Activated CD8-positive, alpha-beta memory T cell treated with anti-CD3 and anti-CD28 coated beads for 1 hour (primary cell): Measurements from ENCODE around the gene PDGFB.

Source experiments
- DNase-seq, 2 donors: peaks; one replicate each; pipeline ENCODE4 v3.0.0-alpha.2; 2020; ENCODE audit warnings: low read depth in 1 of 2; ENCODE audit errors: extremely low read depth in 1 of 2

The PDGFB gene

DNA sequence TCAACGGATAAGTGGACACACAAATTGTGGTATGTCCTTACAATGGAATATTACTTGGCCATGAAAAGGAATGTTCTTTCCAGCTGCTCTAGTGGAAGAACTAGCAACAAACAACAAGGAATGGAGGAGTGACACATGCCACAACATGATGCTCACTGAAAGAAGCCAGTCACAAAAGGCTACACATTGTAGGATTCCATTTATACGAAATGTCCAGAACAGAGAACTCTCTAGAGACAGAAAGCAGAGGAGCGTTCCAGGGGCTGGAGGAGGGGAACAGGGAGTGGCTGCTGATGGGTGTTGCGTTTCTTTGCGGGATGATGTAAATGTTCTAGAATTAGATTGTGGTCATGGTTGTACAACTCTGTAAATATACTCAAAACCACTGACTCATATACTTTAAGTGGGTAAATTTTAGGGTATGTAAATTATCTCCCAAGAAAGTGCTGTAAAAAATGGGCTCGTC lies 32.4 kb upstream of the PDGFB start:
- DNase-seq: no peak

DNA sequence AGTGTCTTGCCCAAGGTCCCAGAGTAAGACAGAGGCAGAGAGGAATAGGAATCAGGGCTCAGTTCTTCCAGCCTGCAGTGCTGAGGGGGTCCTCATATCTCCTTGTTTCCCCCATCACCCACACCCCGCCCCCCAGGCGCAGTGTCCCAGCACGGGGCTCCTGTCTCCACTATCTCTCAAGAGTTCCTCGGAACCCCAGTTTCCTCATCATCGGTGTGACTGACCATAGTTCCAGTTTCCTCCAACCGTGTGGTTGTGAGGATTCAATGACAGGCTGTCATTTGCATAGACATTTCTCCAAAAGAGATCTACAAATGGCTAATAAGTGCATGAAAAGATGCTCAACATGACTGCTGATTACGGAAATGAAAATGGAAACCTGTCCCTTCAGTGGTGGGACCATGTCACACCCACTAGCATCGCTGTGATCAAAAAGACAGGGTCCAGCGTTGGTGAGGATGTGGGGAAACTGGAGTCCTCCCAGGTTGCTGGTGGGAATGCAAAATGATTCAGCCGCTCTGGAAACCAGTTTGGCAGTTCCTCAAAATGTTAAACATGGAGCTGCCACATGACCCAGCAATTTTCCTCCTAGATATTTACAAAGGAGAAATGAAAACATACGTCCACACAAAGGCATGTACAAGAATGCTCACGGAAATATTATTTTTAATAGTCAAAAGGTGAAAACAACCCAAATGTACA lies 31.8 kb upstream of the PDGFB start:
- no peak for DNase-seq

DNA sequence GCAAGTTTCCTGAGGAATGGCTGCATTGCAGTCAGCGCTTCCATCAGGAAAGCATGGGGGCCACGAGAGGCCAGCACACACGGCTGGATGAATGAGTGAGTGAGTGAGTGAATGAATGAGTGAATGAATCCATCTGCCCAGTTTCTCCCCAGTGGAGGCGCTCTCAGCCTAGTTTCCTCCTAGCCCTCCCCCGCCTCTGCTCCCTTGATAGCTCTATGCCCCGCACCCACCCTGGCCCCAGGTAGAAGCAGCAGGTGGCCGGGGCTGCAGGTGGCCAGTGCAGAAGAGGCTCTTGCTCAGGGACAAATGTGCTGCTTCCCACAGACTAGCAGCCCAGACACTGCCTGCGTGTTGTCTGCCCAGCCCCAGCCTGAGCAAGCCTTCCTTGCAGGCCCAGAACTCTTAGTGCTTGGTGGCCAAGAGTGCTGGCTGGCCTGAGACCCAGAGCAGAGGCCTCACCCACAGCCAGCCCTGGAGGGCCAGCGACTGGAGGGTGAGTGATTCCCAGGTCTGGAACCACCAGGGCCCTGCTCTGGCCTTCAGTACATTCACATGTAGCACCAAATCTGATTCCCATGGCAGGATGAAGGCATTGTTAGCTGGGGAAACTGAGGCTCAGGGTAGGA lies 31.1 kb upstream of the PDGFB start:
- no peak for DNase-seq

DNA sequence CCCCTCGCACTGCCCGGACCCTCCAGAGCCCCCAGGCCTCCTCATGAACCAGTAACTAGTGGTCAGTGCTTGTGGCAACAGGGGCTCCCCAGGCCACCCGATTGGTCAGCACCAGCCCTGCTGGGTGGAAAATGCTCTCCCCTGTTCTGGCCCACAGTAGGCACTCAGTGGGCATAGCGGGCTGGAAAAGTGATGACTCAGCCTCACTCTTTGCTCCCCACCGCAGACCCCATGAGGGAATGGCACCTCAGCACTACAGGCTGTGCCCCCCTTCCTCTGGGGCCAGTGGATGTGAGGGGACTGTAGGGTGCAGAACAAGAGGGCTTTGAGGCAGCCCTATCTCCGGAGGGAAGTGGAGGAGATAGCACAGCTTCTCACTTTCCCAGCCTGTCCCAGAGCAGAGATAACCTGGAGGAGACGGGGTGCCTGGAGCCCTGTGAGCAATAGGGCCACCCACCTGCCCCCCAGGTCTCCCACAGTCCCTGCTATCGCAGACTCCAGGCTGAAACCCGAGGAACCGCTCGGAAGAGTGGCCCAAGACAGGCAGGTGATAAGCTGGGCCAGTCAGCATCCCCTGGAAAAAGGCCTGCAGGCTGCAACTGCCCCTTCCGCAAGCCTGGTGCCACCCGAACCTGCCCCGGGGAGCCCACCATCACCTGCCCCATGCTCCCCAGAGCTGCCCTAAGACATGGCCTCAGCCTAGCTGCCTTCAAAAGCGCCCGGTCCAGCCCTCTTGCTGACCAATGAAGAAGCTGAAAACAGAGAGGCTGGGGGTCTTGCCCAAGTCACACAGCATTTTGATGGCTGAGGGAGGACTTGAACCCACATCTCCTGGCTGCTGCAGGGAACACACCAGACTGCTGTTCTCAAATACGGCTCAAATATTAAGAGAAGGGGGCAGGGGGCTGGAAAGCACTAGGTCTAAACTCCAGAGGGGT lies 29.4 kb upstream of the PDGFB start:
- no peak for DNase-seq

DNA sequence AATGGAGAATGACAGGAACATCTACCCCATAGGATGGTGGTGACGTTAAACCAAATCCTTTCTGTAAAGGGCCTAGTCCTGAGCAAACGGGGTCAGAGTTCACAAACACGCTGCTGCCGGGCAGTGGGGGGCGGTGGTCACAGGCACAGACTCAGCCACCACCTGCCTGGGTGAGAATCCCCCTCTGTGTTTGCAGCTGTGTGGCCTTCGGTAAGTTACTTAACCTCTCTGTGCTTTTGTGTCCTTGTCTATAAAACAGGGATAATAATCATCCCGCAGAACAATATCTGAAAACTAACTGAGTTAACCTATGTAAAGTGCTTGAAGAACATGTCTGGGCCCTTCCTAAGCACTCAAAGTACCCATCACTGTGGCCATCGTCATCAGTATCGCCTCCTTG lies 26.0 kb upstream of the PDGFB start:
- no peak for DNase-seq

DNA sequence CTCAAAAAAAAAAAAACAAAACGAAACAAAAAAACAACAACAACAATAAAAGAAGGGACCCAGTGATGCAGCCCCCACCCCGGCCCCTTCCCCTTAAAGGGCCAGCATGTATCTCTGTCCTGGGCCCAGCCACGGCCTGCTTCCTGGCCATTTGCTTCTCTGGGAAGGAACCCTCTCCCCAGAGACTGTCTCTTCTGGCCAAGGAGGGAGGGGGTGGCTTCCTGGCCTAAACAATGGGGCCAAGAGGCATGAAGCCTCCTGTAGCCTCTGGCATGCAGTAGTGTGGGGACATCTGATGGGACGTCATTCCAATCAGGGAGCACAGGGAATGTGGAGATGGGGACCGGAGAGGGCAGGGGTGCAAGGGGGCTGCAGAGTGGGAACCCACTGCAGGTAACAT lies 25.5 kb upstream of the PDGFB start:
- DNase-seq: no peak

DNA sequence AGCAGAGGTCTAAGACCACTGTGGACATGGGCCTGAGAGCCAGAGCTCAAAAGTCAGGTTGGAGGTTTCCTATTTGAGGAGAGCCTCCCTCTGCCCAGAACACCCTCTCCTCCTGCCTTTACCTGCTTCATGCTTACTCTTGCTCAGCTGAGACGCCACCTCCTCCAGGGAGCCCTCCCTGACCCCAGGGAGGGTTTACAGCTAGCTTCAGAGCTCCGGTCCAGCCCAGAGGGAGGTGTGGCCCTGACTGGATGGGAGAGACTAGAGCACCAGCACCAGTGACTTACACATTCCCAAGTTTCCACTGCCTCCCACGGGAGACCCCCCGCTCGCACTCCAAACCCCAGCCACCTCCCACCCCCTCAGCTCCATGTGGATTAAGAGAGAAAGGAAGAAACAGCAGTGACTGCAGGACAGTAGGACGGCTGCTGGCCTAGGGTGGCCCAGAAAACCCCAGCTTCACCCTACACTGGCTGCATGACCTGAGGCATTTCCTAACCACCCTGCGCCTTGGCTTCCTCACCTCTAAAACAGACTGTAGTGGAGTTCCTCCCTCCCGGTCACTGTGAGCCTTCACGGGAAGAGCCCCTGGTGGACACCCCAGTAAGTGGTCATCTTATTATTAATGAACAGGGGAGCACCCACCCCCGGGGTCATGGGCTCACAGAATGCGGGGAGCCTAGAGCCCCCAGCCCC lies 24.5 kb upstream of the PDGFB start:
- no peak for DNase-seq

DNA sequence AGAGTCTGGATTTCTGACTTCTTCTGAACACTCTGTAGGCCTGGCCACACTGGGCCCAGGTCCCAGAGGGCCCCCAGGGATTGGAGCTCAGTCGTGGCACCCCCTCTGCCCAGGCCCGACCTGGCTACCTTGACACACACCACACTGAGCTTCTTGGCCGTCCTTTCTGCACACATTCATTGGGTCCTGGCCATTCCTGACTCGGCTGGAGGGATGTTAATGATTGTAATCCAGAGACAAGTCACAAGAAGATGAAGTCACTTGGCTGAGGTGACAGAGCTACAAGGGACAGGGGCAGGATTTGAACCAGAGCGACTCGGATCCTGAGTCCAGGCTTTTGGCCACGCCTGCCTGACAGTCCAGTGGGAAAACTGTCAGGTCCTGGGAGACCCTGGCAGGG lies 23.9 kb upstream of the PDGFB start:
- no peak for DNase-seq

DNA sequence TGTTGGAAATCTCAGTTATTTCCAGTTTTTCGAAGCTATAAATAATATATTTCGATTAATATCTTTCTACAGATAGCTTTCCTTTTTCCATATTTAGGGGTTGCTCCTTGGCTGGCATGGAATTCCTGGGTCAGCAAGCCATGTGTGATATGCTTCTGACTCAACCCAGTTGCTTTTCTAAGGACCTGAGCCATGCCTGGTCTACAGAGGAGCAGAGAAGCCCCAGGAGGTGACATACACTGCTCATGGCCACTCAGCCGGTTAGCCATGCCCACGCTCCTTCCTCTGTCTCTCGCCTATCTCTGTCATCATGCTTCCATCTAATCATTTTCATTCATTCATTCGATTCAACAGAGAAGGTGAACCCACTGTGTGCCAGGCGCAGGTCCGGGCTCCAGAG lies 23.2 kb upstream of the PDGFB start:
- DNase-seq: no peak

DNA sequence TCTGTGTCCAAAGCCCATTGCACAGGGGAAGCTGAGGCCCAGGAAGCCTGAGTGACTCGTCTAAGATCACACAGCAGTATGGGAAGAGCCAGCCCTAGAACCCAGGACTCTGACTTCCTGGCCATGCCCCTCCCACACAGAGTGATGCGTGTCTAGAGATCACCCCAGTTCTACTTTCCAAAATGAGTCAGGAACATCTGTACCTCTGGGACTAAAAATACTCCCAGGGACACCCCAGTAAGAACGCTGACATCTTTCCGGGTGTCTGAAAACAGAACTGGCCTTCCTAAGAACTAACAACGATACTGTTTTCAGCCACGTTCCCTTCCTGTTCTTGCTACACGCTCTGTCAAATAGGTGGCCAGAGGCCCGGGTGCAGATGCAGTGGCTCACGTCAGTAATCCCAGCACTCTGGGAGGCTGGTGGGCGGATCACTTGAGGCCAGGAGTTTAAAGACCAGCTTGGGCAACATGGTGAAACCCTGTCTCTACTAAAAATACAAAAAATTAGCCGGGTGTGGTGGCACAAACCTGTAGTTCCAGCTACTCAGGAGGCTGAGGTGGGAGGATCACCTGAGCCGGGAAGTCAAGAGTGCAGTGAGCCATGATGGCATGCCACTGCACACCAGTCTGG lies 21.7 kb upstream of the PDGFB start:
- DNase-seq: no peak

DNA sequence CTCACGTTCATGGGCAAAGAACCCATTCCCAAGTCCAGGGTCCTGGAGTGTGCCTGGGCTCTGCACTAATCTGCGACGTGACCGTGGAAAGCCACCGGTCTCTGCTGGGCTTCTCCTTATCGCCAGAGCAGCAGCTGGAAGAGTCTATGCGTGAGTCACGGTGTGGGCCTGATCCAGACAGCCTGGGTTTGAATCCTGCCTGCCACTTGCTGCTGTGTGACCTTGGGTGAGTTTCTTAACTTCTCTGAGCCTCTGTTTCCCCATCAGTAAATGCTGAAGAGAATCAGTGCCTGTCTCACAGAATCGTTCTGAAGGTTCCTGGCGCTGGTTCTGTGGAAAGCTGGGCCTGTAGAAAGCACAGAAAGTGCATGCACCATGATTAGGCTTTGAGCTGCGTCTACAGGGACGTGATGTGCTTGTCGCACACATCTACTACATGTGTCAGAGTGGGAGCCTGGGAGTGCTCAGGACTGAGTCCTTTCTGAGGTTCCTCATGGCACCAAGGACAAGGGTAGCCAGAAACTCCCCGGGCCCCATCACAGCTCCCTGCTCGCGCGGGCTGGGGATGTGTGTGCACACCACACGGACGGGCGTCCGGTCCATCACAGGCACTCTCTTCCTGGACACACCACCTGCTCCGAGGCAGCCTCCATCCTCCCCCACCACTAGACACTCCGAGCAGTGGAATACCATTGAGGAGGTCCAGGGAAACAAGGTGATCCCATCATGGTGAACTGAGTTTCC lies 20.5 kb upstream of the PDGFB start:
- DNase-seq: no peak

DNA sequence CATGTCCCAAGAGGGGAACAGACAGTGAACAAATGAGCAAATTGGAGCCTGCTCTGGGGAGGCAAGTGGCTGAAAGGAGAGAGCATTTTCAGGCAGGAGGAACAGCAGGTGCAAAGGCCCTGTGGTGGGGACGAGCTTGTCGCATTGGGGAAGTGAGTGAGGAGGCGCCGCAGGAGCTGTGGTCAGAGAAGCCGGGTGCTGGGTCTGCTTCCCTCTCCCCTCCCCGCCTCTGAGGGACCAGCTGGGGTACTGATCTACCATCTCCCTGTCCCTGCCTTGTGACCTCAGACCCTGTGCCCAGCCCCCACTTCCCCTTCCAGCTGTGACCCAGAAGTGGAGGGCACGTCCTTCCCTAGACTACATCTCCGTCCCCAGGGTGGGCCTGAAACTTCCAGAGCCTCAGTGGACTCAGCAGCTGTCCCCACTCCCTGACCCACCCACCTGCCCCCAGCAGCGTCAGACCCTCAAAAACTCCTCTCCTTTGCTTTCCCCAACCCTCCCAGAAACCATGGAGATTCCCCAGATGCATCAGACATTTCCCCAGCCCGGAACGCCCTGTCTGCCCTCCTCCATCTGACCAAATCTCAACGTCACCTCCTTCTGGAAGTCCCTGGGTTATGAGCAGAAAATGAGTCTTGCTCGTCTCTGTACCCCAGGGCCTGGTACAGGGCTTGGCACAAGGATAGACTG lies 19.7 kb upstream of the PDGFB start:
- no peak for DNase-seq

DNA sequence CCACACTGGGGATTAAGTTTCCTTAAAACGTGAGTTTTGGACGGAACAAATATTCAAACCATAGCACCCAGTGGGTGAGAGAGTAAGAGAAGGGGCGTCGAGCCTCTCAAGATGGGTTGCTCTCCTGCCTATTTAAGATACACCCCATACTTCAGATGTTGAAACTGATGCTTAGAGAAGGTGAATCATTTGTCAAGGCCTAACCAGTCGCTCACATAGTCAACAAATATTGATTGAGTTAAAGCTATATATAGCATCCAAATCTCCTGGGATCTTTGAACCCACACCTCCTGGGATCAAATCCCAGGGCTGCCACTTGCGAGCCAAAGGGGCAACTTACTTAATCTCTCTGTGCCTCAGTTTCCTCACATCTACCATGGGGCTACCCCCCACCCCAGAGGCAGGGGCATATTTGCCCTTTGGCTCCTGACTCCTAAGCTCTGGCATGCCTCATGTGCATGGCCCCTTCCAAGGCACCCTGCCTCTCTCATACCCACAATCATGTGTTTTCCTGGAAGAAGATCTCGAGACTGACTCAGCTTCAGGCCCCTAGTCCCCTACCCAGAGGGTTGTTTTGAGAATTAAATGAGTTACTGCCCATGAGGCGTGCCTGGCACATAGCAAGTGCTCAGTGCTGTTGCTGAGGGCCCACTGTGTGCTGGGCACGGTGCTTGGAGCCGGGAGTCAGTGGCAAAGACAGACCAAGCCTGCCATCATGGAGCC lies 19.0 kb upstream of the PDGFB start:
- DNase-seq: no peak

DNA sequence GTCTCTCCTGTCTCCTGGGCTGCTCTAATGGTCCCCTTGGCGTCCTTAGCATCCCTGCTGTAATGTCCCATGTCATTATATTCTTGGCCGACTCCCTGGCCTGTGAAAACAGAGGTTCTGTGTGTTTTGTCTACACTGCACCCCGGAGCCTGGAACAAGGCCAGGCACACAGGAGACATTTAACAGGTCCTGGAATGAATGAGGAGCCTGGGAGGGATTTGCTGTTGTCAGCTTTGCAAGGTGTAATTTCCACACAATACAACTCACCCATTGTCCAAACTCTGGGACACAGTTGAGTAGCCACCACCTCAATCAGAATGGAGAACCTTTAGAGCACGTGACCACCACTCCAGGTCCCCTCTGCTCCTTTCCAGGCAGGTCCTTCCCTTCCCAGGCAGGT lies 14.9 kb upstream of the PDGFB start:
- no peak for DNase-seq

DNA sequence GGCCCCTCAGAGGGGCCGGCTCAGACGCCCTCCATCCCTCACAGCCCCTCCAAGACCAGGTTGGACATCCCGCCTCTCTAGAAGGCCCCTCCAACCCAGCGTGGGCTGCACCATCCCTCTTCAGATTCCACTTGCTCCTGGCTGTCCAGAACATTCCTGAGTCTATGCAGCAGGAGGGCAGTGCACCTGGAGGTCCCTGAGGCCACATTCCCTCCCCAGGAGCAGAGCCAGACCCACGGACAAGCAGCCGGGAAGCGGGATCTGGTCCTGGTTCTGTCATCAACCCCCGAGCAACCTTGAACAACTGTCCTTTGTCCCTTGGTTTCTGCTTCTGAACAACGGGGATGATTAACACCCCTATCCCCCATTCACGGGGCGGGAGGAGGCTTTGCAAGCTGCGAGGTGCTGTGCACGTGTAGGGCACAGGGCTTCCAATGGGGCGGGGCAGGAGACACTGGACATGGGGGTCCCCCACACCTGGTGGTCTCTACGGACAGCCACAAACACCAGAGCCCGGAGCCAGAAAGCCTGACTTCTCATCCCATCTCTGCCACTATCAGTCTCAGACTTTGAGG lies 13.2 kb upstream of the PDGFB start:
- DNase-seq: no peak

DNA sequence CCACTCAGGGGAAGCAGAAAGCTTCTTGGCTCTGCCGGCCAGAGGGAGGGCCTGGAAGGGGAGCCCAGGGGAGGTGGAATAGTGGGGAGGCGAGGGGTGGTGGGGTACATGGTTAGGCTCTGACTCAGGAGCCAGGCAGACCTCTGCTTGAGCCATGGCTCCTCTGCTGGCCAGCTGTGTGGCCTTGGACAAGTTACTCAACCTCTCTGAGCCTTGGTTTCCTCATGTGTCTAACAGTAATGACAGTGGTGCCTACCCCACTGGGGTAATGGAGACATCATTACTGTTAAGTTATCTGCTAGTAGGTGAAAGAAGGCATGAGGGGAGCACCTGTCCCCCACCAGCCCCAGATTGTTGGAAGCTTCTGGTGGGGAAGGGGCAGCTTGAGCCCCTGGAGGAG lies 12.2 kb upstream of the PDGFB start:
- no peak for DNase-seq

DNA sequence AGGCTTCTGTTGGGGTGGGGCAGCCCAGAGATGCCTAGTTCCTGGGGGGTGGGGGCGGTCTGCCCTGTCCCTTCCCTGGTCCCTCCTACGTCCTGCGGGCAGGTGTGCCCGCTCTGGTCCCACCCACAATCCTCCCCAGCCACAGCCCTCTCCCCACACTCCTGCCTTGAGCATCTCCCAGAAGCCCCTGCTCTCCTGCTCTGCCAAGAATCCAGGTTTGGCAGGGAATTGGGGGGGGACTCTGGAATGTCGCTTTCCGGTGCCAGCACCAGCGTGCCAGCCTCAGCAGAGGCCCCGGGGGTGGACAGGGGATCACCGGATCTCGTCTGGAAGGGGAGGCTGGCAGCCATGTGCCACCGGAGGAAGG lies 11.4 kb upstream of the PDGFB start:
- DNase-seq: no peak

DNA sequence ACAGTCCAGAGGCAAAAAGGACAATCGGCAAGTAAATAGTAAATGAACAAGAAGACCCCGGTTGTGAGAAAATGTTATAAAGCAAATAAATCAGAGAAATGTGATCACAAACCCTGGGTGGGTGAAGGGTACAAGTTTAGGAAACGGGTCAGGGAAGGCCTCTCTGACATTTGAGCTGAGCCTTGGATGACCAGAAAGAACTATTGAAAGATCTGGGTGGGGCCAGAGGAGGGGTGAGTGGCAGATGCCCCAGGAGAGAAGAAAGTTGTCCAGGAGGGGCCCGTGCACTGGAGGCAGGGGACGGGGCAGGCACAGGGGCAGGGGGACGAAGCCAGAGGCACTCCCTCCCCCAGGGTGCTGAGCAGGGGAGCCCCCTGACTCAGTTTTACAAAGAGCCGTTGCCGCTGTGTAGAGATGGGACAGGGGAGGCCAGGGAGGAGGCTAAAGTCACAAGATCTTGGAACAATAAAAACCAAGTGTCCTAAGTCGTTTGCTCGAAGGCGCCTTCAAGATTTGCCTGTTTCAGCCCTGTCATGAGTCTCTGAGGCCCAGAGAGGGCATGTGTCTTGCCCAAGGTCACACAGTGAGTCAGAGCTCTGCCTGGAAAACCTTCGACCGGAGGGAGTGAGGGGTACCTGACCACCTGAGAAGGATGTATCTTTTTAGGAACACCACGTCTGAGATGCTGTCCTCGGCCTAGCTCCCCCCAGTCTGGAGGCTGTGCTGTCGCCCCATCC lies 10.8 kb upstream of the PDGFB start:
- DNase-seq: no peak
